Ascending aorta (tissue), 2 donors: Measurements from ENCODE around the gene MIB2. TPM values are rescaled to one million over a fixed set of nuclear protein-coding genes. Genes with fewer than 3 reads are reported as not detected.

Source experiments
- DNase-seq, 2 donors: peaks; one replicate each; pipeline ENCODE4 v3.0.0-alpha.2; 2019; ENCODE audit warnings: low spot score in 2 of 2
- H3K27ac ChIP-seq, 2 donors: fragments of 200-600 bp; sonication (generic); one replicate each; pipeline ENCODE4 v1.5.1; 2016 to 2017; ENCODE audit warnings: mild to moderate bottlenecking in 1 of 2
- H3K27me3 ChIP-seq: fragments of 200-600 bp; sonication (generic); one replicate; pipeline ENCODE4 v1.5.1; 2017
- H3K36me3 ChIP-seq, 2 donors: fragments of 200-600 bp; sonication (generic); one replicate each; pipeline ENCODE4 v1.5.1; 2016
- H3K4me1 ChIP-seq, 2 donors: fragments of 200-600 bp; sonication (generic); one replicate each; pipeline ENCODE4 v1.5.1; 2016 to 2017; ENCODE audit warnings: mild to moderate bottlenecking in 1 of 2
- H3K4me3 ChIP-seq, 2 donors: fragments of 200-600 bp; sonication (generic); one replicate each; pipeline ENCODE4 v1.5.1; 2016 to 2017; ENCODE audit warnings: mild to moderate bottlenecking in 1 of 2
- H3K9me3 ChIP-seq, 2 donors: fragments of 200-600 bp; sonication (generic); one replicate each; pipeline ENCODE4 v1.5.1; 2016
- intact Hi-C: fragments of 100-400 bp; cut with DNase I; formaldehyde crosslinking; loops from one replicate; pipeline ENCODE4 v1.15.1; 2023
- total RNA-seq: library from RNA; depleted of rRNA; stranded (reverse); fragments of >200 nt; gene quantifications from one replicate; pipeline ENCODE4 v1.1.0, GENCODE V29; 2016
- TF ChIP-seq, protein P1 (sequence below), 3 experiments: fragments of 200-600 bp in 2 of 3; fragments of 450-650 bp in 1 of 3; sonication (generic) in 2 of 3; IDR thresholded peaks; one replicate each; pipeline ENCODE4 v1.5.1; 2016 to 2019; ENCODE audit warnings: antibody characterized with exemption in 3 of 3, mild to moderate bottlenecking in 1 of 3, moderate library complexity in 1 of 3

Gene MIB2
- total RNA-seq, 1 donor from 2014 or later: 96.9 TPM

DNA sequence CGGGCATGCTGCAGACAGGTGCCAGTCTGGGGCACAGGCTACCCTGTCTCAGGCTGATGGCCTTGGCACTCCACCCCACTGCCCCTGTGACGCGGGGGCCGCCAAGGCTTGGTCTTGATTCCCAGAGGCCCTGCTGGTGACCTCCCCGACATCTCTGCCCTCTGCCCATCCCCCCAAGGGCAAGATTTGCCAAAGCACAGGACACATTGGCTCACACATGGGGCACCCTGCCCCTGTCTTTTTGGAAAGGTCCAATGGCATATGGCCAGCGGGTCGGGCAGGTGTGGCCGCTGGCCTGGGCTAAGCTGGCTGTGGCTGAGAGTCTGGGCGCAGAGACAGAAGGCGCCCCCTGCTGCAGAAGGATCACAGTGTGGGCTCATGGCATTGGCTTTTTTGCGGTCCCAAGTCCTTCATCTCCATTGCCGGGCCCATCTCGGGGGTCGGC is 4.6 kb downstream of the MIB2 start:
- H3K9me3 ChIP-seq: no peaks in the 10 kb centered on the region
- peaks cover 0 to 14% of the 10 kb centered on the region in 2 donors for H3K36me3 ChIP-seq
- TF ChIP-seq, protein P1, sequence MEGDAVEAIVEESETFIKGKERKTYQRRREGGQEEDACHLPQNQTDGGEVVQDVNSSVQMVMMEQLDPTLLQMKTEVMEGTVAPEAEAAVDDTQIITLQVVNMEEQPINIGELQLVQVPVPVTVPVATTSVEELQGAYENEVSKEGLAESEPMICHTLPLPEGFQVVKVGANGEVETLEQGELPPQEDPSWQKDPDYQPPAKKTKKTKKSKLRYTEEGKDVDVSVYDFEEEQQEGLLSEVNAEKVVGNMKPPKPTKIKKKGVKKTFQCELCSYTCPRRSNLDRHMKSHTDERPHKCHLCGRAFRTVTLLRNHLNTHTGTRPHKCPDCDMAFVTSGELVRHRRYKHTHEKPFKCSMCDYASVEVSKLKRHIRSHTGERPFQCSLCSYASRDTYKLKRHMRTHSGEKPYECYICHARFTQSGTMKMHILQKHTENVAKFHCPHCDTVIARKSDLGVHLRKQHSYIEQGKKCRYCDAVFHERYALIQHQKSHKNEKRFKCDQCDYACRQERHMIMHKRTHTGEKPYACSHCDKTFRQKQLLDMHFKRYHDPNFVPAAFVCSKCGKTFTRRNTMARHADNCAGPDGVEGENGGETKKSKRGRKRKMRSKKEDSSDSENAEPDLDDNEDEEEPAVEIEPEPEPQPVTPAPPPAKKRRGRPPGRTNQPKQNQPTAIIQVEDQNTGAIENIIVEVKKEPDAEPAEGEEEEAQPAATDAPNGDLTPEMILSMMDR (IDR thresholded peaks at IDR 0.05): no peak
- peaks cover 4 to 10% of the 10 kb centered on the region in 2 donors for H3K4me1 ChIP-seq
- H3K27me3 ChIP-seq: no peaks in the 10 kb centered on the region
- intact Hi-C loops: loop anchor here (5.0 to 10.0 kb wide), 3 partner anchors 37 to 287 kb away; partner anchors contain the start of genes CDK11B and MRPL20
- no peak overlapping the region for H3K27ac ChIP-seq
- H3K4me3 ChIP-seq: no peak overlapping the region
- no peak for DNase-seq

DNA sequence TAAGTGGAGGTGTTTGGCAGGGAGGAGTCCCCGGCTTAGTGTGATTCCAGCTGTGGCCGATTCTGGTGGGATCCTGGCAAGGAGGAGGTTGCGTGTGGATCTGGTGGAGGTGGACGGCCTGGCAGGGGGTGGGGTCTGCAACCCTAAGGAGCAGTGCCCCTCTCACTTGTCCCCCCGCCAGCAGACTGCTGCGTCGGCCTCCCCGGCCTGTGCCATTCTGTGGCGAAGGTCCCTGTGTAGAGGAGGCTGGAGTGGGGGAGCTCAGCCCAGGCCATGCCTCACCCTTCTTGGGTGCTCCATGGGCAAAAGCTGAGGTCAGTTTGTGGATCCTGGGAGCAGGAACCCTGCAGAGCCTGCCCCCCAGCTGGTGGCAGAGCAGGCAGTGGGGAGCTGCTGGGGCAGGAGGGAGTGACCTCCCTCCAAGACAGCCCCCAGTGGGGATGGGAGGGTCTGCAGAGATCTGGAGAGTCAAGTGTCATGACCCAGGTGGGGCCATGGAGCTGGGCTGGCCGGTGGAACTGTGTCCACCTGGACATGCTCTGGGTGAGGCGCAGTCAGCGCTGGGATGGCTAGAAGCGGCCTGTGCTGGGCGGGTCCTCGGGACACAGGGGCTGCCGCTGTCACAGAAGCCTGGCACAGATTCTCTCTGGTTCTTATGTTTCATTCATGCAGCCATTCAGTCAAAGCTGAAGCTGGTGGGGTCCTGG is 5.3 kb downstream of the MIB2 start:
- Histone ChIP-seq H3K27me3 (no peaks in the 10 kb centered on the region), H3K4me3 (no peak overlapping the region), H3K9me3 (no peaks in the 10 kb centered on the region), H3K36me3 (peaks cover 0 to 14% of the 10 kb centered on the region in 2 donors), H3K27ac (no peak overlapping the region), H3K4me1 (peaks cover 4 to 10% of the 10 kb centered on the region in 2 donors)
- intact Hi-C loops: no loop called here
- TF ChIP-seq, protein P1 (IDR thresholded peaks at IDR 0.05): no peak
- no peak for DNase-seq

DNA sequence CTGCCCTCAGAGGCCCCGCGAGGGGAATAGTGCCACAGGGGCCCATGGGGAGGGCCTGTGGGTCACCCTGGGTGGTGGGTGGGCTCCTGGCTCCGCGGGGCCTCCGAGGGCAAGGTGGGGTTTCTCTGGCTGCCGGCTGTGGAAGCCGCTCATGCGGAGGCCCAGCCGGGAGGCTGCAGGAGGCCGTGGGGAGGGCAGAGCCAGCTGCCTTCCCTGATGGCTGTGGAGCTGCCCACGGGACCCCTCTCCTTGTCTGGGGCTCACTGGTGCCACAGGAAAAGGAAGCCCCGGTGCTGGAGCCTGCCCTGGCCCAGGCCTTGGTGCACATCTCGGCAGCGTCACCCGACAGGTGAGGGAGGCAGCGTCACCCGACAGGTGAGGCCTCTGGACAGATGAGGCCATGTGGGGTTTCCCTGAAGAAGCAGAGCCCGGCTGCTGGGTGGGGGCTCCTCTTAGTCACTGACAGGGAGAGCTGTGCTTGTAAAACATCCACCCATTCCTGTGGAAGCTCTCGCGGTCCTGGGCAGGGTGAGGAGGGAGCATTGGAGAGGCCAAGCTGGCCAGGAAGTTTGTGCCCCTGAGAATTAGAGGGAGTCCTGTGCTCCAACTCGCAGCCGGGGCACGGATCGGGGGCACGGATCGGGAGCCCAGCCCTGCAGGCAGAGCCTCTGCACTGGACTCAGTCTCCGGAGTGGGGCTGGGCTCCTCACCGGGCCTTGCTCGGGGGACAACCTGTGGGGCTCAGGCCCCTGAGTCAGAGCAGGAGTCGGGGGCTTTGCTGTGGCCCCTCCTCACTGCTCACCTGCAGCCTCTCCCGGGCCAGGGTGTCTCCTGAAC is 6.1 kb downstream of the MIB2 start:
- no peak for DNase-seq
- TF ChIP-seq, protein P1 (IDR thresholded peaks at IDR 0.05): no peak
- H3K4me1 ChIP-seq: peaks cover 4 to 8% of the 10 kb centered on the region in 2 donors
- H3K9me3 ChIP-seq: no peaks in the 10 kb centered on the region
- H3K27ac ChIP-seq: no peak overlapping the region
- H3K27me3 ChIP-seq: no peaks in the 10 kb centered on the region
- intact Hi-C loops: no loop called here
- H3K4me3 ChIP-seq: no peak overlapping the region
- H3K36me3 ChIP-seq: peaks cover 0 to 14% of the 10 kb centered on the region in 2 donors

DNA sequence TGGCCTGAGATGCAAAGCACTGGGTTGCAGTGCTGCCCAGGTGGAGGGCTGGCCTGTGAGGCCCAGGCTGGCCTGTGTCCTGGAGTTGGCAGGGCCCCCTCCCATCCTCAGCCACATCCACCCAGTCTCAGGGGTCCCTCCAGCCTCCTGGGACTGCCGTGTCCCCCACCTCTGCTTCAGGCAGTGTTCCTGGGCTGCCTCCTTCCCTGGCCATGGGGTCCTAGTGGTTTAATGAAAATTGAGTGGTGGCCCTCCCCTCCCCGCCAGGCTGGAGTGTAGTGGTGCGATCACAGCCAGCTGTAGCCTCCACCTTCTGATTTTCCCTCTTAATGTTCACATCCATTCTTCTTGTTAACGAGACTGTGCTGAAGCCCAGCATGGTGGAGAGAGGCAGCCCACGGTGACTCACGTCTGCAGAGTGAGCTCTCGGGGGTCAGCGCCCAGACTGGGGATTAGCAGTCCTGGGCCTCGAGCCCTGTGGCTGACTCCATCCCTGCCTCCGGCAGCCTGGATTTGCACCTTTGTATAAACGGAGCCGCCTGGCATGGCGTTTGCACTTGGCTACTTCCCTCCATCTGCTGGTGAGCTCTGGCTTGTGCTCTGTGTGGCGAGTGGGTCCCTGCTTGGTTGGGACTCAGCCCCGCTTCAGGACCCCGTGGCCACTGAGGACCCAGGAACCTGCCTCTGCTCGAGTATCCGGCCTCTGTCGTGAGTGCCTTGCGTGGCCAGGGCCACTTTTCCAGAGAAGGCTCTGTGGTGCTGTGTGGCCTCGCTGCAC is 6.9 kb downstream of the MIB2 start:
- intact Hi-C loops: no loop called here
- Histone ChIP-seq H3K4me1 (peaks cover 0 to under 1% of the 10 kb centered on the region in 2 donors), H3K9me3 (no peaks in the 10 kb centered on the region), H3K36me3 (peaks cover 5 to 22% of the 10 kb centered on the region in 2 donors), H3K4me3 (no peak overlapping the region), H3K27me3 (no peaks in the 10 kb centered on the region), H3K27ac (no peak overlapping the region)
- TF ChIP-seq, protein P1 (IDR thresholded peaks at IDR 0.05): no peak
- DNase-seq: no peak

DNA sequence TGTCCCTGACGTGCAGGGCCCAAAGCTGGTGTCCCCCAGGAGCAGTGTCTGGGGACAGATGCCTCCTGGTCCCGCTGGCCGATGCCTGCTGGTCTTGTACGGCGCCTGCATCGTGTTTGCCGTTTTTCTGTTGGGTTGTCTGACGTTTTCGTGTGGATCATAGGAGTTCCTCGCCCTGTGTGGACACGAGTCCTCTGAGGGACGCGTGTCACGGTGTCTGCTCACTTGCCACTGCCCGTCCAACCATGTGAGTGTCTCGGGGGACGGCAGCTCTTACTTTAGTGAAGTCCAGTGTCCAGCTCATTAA is 7.4 kb downstream of the MIB2 start:
- Histone ChIP-seq H3K9me3 (no peaks in the 10 kb centered on the region), H3K27me3 (no peaks in the 10 kb centered on the region), H3K4me3 (no peak overlapping the region), H3K27ac (no peak overlapping the region), H3K36me3 (peaks cover 6 to 27% of the 10 kb centered on the region in 2 donors), H3K4me1 (no peaks in the 10 kb centered on the region)
- intact Hi-C loops: no loop called here
- TF ChIP-seq, protein P1 (IDR thresholded peaks at IDR 0.05): no peak
- DNase-seq: no peak
